Measurements from ENCODE around the gene CD2. TPM values are rescaled to one million over a fixed set of nuclear protein-coding genes. Genes with fewer than 3 reads are reported as not detected.

The CD2 gene
- total RNA-seq, 1 donor from 2014 or later, result not detected

DNA sequence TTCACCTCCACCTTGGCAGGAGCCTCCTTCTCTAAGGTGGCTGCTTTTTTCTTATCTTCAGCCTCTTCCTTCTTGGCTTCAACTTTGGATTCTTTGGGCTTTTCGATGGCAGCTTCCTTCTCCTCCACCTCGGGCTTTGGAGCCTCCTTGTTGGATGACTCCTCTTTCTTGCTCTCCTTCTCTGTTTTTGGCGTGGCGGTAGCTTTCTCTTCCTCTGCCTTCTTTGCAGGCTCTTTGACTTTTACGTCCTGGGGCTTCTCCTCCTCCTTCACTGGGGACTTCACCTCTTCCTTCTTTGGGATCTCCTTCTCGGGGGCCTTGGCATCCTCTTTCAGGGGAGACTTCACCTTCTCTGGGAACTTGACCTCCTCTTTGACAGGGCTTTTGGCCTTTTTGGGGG lies 13.9 kb upstream of the CD2 start:
- peaks cover 40% of the 10 kb centered on the region for H3K36me3 Mint-ChIP-seq (ENCODE audit: unreplicated experiment)
- TF ChIP-seq, protein P1, sequence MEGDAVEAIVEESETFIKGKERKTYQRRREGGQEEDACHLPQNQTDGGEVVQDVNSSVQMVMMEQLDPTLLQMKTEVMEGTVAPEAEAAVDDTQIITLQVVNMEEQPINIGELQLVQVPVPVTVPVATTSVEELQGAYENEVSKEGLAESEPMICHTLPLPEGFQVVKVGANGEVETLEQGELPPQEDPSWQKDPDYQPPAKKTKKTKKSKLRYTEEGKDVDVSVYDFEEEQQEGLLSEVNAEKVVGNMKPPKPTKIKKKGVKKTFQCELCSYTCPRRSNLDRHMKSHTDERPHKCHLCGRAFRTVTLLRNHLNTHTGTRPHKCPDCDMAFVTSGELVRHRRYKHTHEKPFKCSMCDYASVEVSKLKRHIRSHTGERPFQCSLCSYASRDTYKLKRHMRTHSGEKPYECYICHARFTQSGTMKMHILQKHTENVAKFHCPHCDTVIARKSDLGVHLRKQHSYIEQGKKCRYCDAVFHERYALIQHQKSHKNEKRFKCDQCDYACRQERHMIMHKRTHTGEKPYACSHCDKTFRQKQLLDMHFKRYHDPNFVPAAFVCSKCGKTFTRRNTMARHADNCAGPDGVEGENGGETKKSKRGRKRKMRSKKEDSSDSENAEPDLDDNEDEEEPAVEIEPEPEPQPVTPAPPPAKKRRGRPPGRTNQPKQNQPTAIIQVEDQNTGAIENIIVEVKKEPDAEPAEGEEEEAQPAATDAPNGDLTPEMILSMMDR (IDR thresholded peaks at IDR 0.05; ENCODE audit: partially characterized antibody, unreplicated experiment), result no peak
- H3K9me3 Mint-ChIP-seq (ENCODE audit: unreplicated experiment), result peaks cover 18% of the 10 kb centered on the region
- peaks cover 9% of the 10 kb centered on the region for H3K4me1 Mint-ChIP-seq (ENCODE audit: low read depth, unreplicated experiment)
- H3K4me3 Mint-ChIP-seq (ENCODE audit: unreplicated experiment), result no peak overlapping the region
- no peak overlapping the region for H3K27ac Mint-ChIP-seq (ENCODE audit: unreplicated experiment)
- peaks cover 4% of the 10 kb centered on the region for H3K27me3 Mint-ChIP-seq (ENCODE audit: unreplicated experiment)
- no peak for DNase-seq

GRCh38 chr1:116740746-116741145 lies 13.5 kb upstream of the CD2 start:
- Mint-ChIP-seq H3K27me3 (ENCODE audit: unreplicated experiment) (peaks cover 4% of the 10 kb centered on the region), H3K27ac (ENCODE audit: unreplicated experiment) (no peak overlapping the region), H3K4me3 (ENCODE audit: unreplicated experiment) (no peak overlapping the region), H3K9me3 (ENCODE audit: unreplicated experiment) (peaks cover 22% of the 10 kb centered on the region), H3K4me1 (ENCODE audit: low read depth, unreplicated experiment) (peaks cover 8% of the 10 kb centered on the region), H3K36me3 (ENCODE audit: unreplicated experiment) (peaks cover 42% of the 10 kb centered on the region)
- TF ChIP-seq, protein P1 (IDR thresholded peaks at IDR 0.05; ENCODE audit: partially characterized antibody, unreplicated experiment), result no peak
- no peak for DNase-seq

DNA sequence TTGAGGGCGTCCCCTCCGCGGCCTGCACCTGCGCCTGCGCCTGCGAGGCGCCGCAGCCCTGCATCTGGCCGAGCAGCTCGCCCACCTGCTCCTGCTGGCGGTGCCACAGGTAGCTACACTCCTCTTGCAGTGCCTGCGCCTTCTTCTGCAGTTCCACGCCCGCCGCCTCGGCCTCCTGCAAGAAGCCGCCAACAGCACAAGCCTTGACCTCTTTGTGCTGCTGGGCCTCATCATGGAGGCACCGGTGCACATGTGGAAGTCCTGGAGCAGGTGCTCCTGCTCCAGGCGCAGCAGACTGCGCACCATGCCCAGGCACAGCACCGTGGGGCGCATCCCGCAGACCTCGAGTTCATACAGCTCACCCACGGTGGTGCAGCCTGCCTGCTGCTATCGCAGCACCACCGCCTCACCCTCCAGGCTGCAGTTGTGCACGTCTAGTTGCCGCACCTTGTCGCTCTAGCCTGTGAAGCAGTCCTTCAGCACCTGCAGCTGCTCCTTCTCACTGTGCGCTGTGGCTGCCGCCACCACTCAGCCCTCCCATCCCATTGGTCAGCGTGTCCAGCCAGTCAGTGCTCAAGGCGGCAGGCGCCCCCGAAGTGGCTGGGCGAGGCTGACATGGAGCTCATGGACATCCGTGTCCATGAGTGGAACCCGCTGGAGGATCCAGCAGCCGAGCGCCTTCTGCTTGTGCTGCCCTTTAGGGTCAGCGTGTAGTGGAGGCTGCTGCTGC lies 12.2 kb upstream of the CD2 start:
- Mint-ChIP-seq H3K4me1 (ENCODE audit: low read depth, unreplicated experiment) (peaks cover 5% of the 10 kb centered on the region), H3K36me3 (ENCODE audit: unreplicated experiment) (peaks cover 50% of the 10 kb centered on the region), H3K4me3 (ENCODE audit: unreplicated experiment) (no peak overlapping the region), H3K27me3 (ENCODE audit: unreplicated experiment) (peaks cover 4% of the 10 kb centered on the region), H3K27ac (ENCODE audit: unreplicated experiment) (no peak overlapping the region), H3K9me3 (ENCODE audit: unreplicated experiment) (peaks cover 22% of the 10 kb centered on the region)
- TF ChIP-seq, protein P1 (IDR thresholded peaks at IDR 0.05; ENCODE audit: partially characterized antibody, unreplicated experiment), result no peak
- DNase-seq, result no peak

DNA sequence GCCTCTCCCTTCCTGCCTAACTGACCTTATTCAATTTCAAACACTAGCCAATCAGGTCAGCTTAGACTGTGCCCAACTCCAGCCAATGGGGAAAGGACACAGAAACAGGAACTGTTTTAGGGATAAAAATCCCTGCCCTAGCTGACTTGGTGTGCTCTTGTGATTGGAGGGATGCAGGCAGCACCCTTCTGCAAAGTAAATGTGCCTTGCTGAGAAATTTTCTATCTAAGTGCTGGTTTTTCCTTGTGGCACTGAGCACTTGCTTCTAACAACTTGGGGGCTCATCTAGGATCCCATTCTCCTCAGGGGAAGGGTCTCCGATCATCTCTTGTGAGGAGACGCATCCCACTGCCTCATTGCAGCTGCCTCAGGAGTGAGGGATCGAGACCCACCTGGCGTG lies 10.7 kb upstream of the CD2 start:
- Mint-ChIP-seq H3K4me3 (ENCODE audit: unreplicated experiment) (no peak overlapping the region), H3K27me3 (ENCODE audit: unreplicated experiment) (peaks cover 3% of the 10 kb centered on the region), H3K36me3 (ENCODE audit: unreplicated experiment) (peaks cover 59% of the 10 kb centered on the region), H3K27ac (ENCODE audit: unreplicated experiment) (no peak overlapping the region), H3K9me3 (ENCODE audit: unreplicated experiment) (peaks cover 22% of the 10 kb centered on the region), H3K4me1 (ENCODE audit: low read depth, unreplicated experiment) (peaks cover 1% of the 10 kb centered on the region)
- TF ChIP-seq, protein P1 (IDR thresholded peaks at IDR 0.05; ENCODE audit: partially characterized antibody, unreplicated experiment), result no peak
- DNase-seq, result no peak

- peaks cover 10% of the 10 kb centered on the region for H3K9me3 Mint-ChIP-seq (ENCODE audit: unreplicated experiment)
- peaks cover 2% of the 10 kb centered on the region for H3K27me3 Mint-ChIP-seq (ENCODE audit: unreplicated experiment)
- no peaks in the 10 kb centered on the region for H3K4me1 Mint-ChIP-seq (ENCODE audit: low read depth, unreplicated experiment)
- DNase-seq, result no peak
- no peak overlapping the region for H3K4me3 Mint-ChIP-seq (ENCODE audit: unreplicated experiment)
- TF ChIP-seq, protein P1 (IDR thresholded peaks at IDR 0.05; ENCODE audit: partially characterized antibody, unreplicated experiment), result no peak
- peaks cover 39% of the 10 kb centered on the region for H3K36me3 Mint-ChIP-seq (ENCODE audit: unreplicated experiment)
- no peak overlapping the region for H3K27ac Mint-ChIP-seq (ENCODE audit: unreplicated experiment)
These were observed 6.0 kb upstream of the CD2 start for GRCh38 chr1:116748272-116748671.
